ENCODE results near the gene ZYG11A.
"Not testable (repeated sequence)": the region's sequence is repeated elsewhere in the genome, so short reads cannot be mapped to it uniquely, and the experiment has no call there.

The ZYG11A gene

DNA sequence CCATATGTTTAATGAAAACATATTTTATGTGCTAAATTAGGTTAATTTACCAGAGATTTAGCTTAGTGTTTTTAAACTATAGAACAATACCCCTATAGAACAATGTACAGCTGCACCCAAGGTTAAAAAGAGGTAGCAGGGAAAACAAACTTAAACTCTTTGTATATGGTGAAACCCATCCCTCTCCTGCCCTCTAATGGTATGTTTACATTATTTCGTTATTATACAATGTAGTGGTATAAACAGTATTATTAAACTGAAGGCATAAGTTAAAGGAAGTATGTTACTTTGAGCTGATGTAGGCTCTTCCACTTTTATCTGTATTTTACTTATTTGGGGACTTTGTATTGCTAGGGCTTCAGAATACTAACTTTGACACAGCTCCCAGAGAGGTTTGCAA is 16.7 kb upstream of the ZYG11A start:
- H3K9me2 ChIP-seq (replicated peaks; ENCODE audit: control insufficient read depth, low read length), result no peaks in the 10 kb centered on the region
- H3K4me3 ChIP-seq (ENCODE audit: low read length), result no peak overlapping the region
- H3K79me2 ChIP-seq (ENCODE audit: control insufficient read depth, low read length), result no peaks in the 10 kb centered on the region
- H3K27me3 ChIP-seq (ENCODE audit: control insufficient read depth, low read length), result no peaks in the 10 kb centered on the region
- H3K4me1 ChIP-seq (ENCODE audit: control insufficient read depth, low read length), result no peaks in the 10 kb centered on the region
- H3K4me2 ChIP-seq (ENCODE audit: low read length), result no peak overlapping the region
- no peaks in the 10 kb centered on the region; the same call in 1 of the 2 replicates for H3K36me3 ChIP-seq (ENCODE audit: control insufficient read depth, low read length)
- TF ChIP-seq CTCF (IDR thresholded peaks at IDR 0.05; ENCODE audit: low read depth, low read length, poor library complexity, severe bottlenecking) (peak; percentile 45), EZH2phosphoT487 (IDR thresholded peaks at IDR 0.05; ENCODE audit: borderline replicate concordance, low read length) (no peak)
- H3K9me3 ChIP-seq (ENCODE audit: control insufficient read depth, insufficient read depth, low read length), result no peaks in the 10 kb centered on the region
- H4K20me1 ChIP-seq (ENCODE audit: control insufficient read depth, insufficient read depth, low read depth, low read length), result no peaks in the 10 kb centered on the region
- H3K27ac ChIP-seq (ENCODE audit: low read depth, low read length), result no peak overlapping the region
- H3F3A ChIP-seq (ENCODE audit: control insufficient read depth, insufficient read depth), result no peaks in the 10 kb centered on the region

GRCh38 chr1:52834798-52835197 is 7.8 kb upstream of the ZYG11A start:
- TF ChIP-seq EZH2phosphoT487 (IDR thresholded peaks at IDR 0.05; ENCODE audit: borderline replicate concordance, low read length), result no peak
- no peak for TF ChIP-seq CTCF (IDR thresholded peaks at IDR 0.05; ENCODE audit: low read depth, low read length, poor library complexity, severe bottlenecking)
- Histone ChIP-seq H3K4me2 (ENCODE audit: low read length) (no peak overlapping the region), H3K27ac (ENCODE audit: low read depth, low read length) (no peak overlapping the region)

GRCh38 chr1:52836035-52836434 is 6.5 kb upstream of the ZYG11A start:
- Histone ChIP-seq H3K4me2 (ENCODE audit: low read length) (no peak overlapping the region), H3K4me3 (ENCODE audit: low read length) (no peak overlapping the region), H3K4me1 (ENCODE audit: control insufficient read depth, low read length) (no peaks in the 10 kb centered on the region), H3K27me3 (ENCODE audit: control insufficient read depth, low read length) (no peaks in the 10 kb centered on the region), H3F3A (ENCODE audit: control insufficient read depth, insufficient read depth) (no peaks in the 10 kb centered on the region), H3K27ac (ENCODE audit: low read depth, low read length) (no peak overlapping the region), H3K79me2 (ENCODE audit: control insufficient read depth, low read length) (no peaks in the 10 kb centered on the region), H4K20me1 (ENCODE audit: control insufficient read depth, insufficient read depth, low read depth, low read length) (no peaks in the 10 kb centered on the region), H3K9me3 (ENCODE audit: control insufficient read depth, insufficient read depth, low read length) (no peaks in the 10 kb centered on the region), H3K9me2 (replicated peaks; ENCODE audit: control insufficient read depth, low read length) (no peaks in the 10 kb centered on the region), H3K36me3 (ENCODE audit: control insufficient read depth, low read length) (no peaks in the 10 kb centered on the region)
- no peak for TF ChIP-seq CTCF (IDR thresholded peaks at IDR 0.05; ENCODE audit: low read depth, low read length, poor library complexity, severe bottlenecking)
- no peak for TF ChIP-seq EZH2phosphoT487 (IDR thresholded peaks at IDR 0.05; ENCODE audit: borderline replicate concordance, low read length)

More at GRCh38 chr1:52834798-52835197, 7.8 kb upstream of the ZYG11A start:
- no peaks in the 10 kb centered on the region for H3K4me1 ChIP-seq (ENCODE audit: control insufficient read depth, low read length)
- no peaks in the 10 kb centered on the region for H3F3A ChIP-seq (ENCODE audit: control insufficient read depth, insufficient read depth)
- H4K20me1 ChIP-seq (ENCODE audit: control insufficient read depth, insufficient read depth, low read depth, low read length), result no peaks in the 10 kb centered on the region
- no peaks in the 10 kb centered on the region for H3K9me2 ChIP-seq (replicated peaks; ENCODE audit: control insufficient read depth, low read length)
- no peaks in the 10 kb centered on the region for H3K79me2 ChIP-seq (ENCODE audit: control insufficient read depth, low read length)
- no peak overlapping the region for H3K4me3 ChIP-seq (ENCODE audit: low read length)
- no peaks in the 10 kb centered on the region for H3K27me3 ChIP-seq (ENCODE audit: control insufficient read depth, low read length)
- H3K36me3 ChIP-seq (ENCODE audit: control insufficient read depth, low read length), result no peaks in the 10 kb centered on the region
- H3K9me3 ChIP-seq (ENCODE audit: control insufficient read depth, insufficient read depth, low read length), result no peaks in the 10 kb centered on the region

DNA sequence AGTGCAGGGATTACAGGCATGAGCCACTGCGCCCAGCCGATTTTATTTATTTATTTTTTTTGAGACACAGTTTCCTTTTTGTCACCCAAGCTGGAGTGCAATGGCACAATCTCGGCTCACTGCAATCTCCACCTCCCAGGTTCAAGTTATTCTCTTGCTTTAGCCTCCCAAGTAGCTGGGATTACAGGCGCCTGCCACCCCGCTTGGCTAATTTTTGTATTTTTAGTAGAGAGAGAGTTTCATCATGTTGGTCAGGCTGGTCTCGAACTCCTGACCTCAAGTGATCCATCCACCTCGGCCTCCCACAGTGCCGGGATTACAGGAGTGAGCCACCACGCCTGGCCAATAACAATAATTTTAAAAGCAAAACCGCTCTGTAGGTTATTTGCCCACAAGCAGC is 3.4 kb upstream of the ZYG11A start:
- H4K20me1 ChIP-seq (ENCODE audit: control insufficient read depth, insufficient read depth, low read depth, low read length); H3K79me2 ChIP-seq (ENCODE audit: control insufficient read depth, low read length); H3K27ac ChIP-seq (ENCODE audit: low read depth, low read length); H3K27me3 ChIP-seq (ENCODE audit: control insufficient read depth, low read length); H3K4me2 ChIP-seq (ENCODE audit: low read length); H3K9me3 ChIP-seq (ENCODE audit: control insufficient read depth, insufficient read depth, low read length); H3K9me2 ChIP-seq (replicated peaks; ENCODE audit: control insufficient read depth, low read length); H3F3A ChIP-seq (ENCODE audit: control insufficient read depth, insufficient read depth); H3K4me3 ChIP-seq (ENCODE audit: low read length); H3K36me3 ChIP-seq (ENCODE audit: control insufficient read depth, low read length); H3K4me1 ChIP-seq (ENCODE audit: control insufficient read depth, low read length): not testable (repeated sequence)

DNA sequence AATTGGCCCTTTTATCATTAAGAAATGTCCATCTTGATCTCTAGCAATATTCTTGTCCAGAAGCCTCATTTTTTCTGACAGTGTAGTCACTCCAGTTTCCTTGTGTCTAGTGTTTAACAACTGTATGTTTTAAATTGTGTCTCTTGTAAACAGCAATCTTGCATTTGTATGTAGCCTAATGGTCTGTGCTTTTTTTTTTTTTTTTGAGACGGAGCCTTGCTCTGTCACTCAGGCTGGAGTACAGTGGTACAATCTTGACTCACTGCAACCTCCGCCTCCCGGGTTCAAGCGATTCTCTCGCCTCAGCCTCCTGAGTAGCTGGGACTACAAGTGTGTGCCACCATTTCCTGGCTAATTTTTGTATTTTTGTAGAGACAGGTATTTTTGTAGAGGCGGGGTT is 2.6 kb downstream of the ZYG11A start:
- H3K4me2 ChIP-seq (ENCODE audit: low read length), result not testable (repeated sequence)

More for the DNA sequence above, 2.6 kb downstream of the ZYG11A start:
- H3K9me3 ChIP-seq (ENCODE audit: control insufficient read depth, insufficient read depth, low read length); H3K27ac ChIP-seq (ENCODE audit: low read depth, low read length); H4K20me1 ChIP-seq (ENCODE audit: control insufficient read depth, insufficient read depth, low read depth, low read length); H3F3A ChIP-seq (ENCODE audit: control insufficient read depth, insufficient read depth); H3K9me2 ChIP-seq (replicated peaks; ENCODE audit: control insufficient read depth, low read length); H3K4me1 ChIP-seq (ENCODE audit: control insufficient read depth, low read length); H3K36me3 ChIP-seq (ENCODE audit: control insufficient read depth, low read length); H3K4me3 ChIP-seq (ENCODE audit: low read length); H3K27me3 ChIP-seq (ENCODE audit: control insufficient read depth, low read length); H3K79me2 ChIP-seq (ENCODE audit: control insufficient read depth, low read length): not testable (repeated sequence)
